Activated CD4-positive, alpha-beta T cell treated with anti-CD3 and anti-CD28 coated beads for 4 hours (primary cell): ENCODE results near the gene CENPC.
"Not testable (repeated sequence)": the region's sequence is repeated elsewhere in the genome, so short reads cannot be mapped to it uniquely, and the experiment has no call there.

ENCODE experiments used
- DNase-seq, 2 donors: peaks; one replicate each; pipeline ENCODE4 v3.0.0-alpha.2; 2020

CENPC gene

GRCh38 chr4:67549123-67549522 lies 3.8 kb upstream of the CENPC start:
- DNase-seq: no peak

GRCh38 chr4:67546971-67547370 lies 1.7 kb upstream of the CENPC start:
- no peak for DNase-seq

- no peak for DNase-seq
Observed at GRCh38 chr4:67546004-67546356, 677 bp upstream of the CENPC start.

DNA sequence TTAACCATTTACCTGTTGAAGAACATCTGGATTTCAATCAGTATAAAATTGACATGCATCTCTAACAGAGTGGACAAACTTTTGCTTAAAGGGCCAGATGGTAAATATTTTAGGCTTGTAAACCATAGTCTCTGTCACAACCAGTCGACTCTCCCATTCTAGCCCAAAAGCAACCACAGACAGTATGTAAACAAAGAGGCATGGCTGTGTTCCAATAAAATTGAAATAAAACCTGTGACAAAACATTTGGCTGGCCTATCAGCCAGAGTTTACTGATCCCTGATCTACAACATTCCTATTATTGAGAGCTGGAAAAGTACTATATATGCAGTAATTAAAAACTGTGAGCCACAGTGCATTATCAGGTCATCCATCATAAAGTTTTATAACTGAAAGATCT lies 3.2 kb downstream of the CENPC start:
- no peak for DNase-seq

- no peak for DNase-seq
Observed at GRCh38 chr4:67539830-67540229, 5.5 kb downstream of the CENPC start.

GRCh38 chr4:67535280-67535840 lies 9.9 kb downstream of the CENPC start:
- no peak for DNase-seq

GRCh38 chr4:67533112-67533511 lies 12.2 kb downstream of the CENPC start:
- DNase-seq: no peak

- DNase-seq: not testable (repeated sequence)
Observed at GRCh38 chr4:67532397-67532796, 12.9 kb downstream of the CENPC start.

GRCh38 chr4:67531379-67531962 lies 13.8 kb downstream of the CENPC start:
- no peak for DNase-seq

DNA sequence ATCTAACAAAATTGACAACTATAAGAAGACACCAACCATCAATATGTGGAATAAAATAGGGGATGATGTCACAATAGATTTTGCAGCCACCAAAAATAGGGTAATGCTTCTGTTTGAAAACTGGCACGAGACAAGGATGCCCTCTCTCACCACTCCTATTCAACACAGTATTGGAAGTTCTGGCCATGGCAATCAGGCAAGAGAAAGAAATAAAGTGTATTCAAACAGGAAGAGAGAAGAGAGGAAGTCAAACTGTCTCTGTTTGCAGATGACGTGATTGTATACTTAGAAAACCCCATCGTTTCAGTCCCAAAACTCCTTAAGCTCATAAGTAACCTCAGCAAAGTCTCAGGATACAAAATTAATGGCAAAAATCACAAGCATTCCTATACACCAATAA lies 21.2 kb downstream of the CENPC start:
- not testable (repeated sequence) for DNase-seq

GRCh38 chr4:67522851-67523671 lies 22.2 kb downstream of the CENPC start:
- no peak for DNase-seq

GRCh38 chr4:67522230-67522629 lies 23.1 kb downstream of the CENPC start:
- no peak for DNase-seq

DNA sequence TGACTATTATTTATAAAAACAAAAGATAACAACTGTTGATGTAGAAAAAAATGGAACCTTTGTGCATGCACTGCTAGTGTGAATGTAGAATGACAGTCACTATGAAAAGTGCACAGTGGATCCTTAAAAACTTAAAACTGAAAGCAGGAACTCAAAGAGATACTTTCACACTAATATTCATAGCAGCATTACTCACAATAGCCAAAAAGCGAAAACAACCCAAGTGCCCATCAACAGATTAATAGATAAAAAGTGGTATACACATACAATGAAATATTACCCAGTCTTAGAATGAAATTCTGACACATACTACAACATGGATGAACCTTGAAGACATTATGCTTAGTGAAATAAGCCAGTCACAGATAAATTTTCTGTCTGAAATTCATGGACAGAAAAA lies 23.8 kb downstream of the CENPC start:
- DNase-seq: no peak

GRCh38 chr4:67520141-67520540 lies 25.2 kb downstream of the CENPC start:
- no peak for DNase-seq

GRCh38 chr4:67512501-67512900 lies 32.8 kb downstream of the CENPC start:
- no peak for DNase-seq

DNA sequence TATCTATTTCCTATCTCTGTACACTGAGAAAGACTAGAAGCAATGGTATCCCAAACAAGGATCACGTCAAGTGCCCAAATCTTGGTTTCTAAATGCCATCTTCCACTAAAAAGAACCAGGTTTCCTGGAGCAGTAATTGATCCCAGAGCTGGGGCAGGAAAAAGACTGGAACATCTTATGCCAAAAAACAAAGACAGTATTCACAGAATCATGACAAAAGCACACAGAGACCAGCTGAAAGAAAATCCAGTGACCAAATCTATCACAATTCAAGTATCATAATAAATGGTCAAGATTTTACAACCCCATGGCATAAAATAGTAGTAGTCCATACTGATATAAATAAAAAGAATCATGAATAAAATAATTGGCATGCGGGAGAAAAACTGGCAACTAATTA lies 44.9 kb downstream of the CENPC start:
- no peak for DNase-seq

- DNase-seq: no peak
Observed at GRCh38 chr4:67499799-67500198, 45.5 kb downstream of the CENPC start.

- no peak for DNase-seq
Observed at GRCh38 chr4:67483868-67484602, 61.3 kb downstream of the CENPC start.

GRCh38 chr4:67480810-67481209 lies 64.5 kb downstream of the CENPC start:
- no peak for DNase-seq

DNA sequence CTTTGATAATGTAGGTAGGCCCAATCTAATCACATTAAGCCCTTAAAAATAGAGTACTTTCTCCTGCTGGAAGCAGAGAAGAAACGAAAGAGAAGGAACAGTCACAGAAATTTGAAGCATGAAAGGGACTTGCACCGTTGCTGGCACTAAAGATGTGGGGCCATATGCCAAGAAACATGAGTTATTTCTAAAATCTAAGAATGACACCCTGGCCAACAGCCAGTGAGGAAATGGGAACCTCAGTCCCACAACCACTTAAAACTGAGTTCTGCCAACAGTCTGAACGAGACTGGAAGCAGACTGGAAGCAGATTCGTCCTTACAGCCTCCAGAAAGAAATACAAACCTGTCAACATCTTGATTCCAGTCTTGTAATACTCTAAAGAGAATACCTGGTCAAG lies 70.1 kb downstream of the CENPC start:
- DNase-seq: no peak

- DNase-seq: no peak
Observed at GRCh38 chr4:67470871-67471270, 74.4 kb downstream of the CENPC start.

DNA sequence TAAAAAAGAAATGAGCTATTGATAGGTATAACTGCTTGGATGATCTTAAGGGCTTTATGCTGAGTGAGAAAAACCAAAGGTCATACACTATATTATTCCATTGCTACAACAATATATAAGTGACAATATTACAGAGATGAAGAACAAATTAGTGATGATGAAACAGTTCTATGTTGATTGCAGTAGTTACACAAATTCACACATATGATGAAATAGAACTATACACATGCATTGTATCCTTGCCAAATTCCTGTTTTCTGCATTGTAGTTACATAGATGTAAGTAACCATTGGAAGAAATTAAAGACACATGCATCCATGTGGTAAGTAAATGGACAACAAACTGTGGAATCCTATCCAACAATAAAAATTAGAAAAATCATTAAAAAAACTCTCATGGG lies 76.5 kb downstream of the CENPC start:
- no peak for DNase-seq

DNA sequence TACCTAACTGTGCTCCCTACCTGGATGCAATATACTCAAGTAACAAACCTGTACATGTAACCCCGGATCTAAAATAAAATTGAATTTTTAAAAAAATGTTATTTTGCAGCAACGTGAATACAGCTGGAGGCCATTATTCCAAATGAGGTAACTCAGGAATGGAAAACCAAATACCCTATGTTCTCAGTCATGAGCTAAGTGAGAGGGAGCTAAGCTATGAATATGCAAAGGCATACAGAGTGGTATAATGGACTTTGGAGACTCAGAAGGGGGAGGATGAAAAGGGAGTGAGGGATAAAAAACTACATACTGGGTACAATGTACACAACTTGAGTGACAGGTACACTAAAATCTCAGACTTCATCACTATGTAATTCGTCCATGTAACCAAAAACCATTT lies 78.6 kb downstream of the CENPC start:
- no peak for DNase-seq

- DNase-seq: no peak
Observed at GRCh38 chr4:67465763-67466052, 79.6 kb downstream of the CENPC start.
